ENCODE results near the gene SPRR2A.
"Not testable (repeated sequence)": the region's sequence is repeated elsewhere in the genome, so short reads cannot be mapped to it uniquely, and the experiment has no call there.

Gene SPRR2A

GRCh38 chr1:153032073-153032472, 25.2 kb downstream of the SPRR2A start:
- H3K4me3 ChIP-seq (ENCODE audit: low read depth, low read length) = no peak overlapping the region
- DNase-seq (ENCODE audit: low read depth) = peak; percentile 4
- no peak for TF ChIP-seq CTCF (IDR thresholded peaks at IDR 0.05; ENCODE audit: low read depth, low read length)
- no peak for TF ChIP-seq MYC (IDR thresholded peaks at IDR 0.05; ENCODE audit: low read depth, low read length)

- TF ChIP-seq POLR2A (IDR thresholded peaks at IDR 0.05; ENCODE audit: extremely low read depth, insufficient read length) = no peak
- no peak for TF ChIP-seq MYC (IDR thresholded peaks at IDR 0.05; ENCODE audit: low read depth, low read length)
- no peak for TF ChIP-seq CTCF (IDR thresholded peaks at IDR 0.05; ENCODE audit: low read depth, low read length)
- no peak for TF ChIP-seq MAX (IDR thresholded peaks at IDR 0.05; ENCODE audit: low read depth, low read length)
Observed at GRCh38 chr1:153030895-153031294, 26.4 kb downstream of the SPRR2A start, which contains the start of gene SPRR1B. TSS of gene SPRR1B (plus strand) at chr1:153031203. CDS start at chr1:153032346, 1,143 bp downstream.

GRCh38 chr1:153028766-153029165, 28.5 kb downstream of the SPRR2A start:
- no peak for DNase-seq (ENCODE audit: low read depth)
- TF ChIP-seq CTCF (IDR thresholded peaks at IDR 0.05; ENCODE audit: low read depth, low read length) (no peak), MYC (IDR thresholded peaks at IDR 0.05; ENCODE audit: low read depth, low read length) (no peak), POLR2A (IDR thresholded peaks at IDR 0.05; ENCODE audit: extremely low read depth, insufficient read length) (no peak), MAX (IDR thresholded peaks at IDR 0.05; ENCODE audit: low read depth, low read length) (no peak)
- no peak overlapping the region for H3K4me3 ChIP-seq (ENCODE audit: low read depth, low read length)

More at GRCh38 chr1:153030895-153031294, 26.4 kb downstream of the SPRR2A start, which contains the start of gene SPRR1B:
- no peak within 1 kb of the TSS for H3K4me3 ChIP-seq (ENCODE audit: low read depth, low read length)
- DNase-seq (ENCODE audit: low read depth) = no peak

- no peak for DNase-seq (ENCODE audit: low read depth)
- TF ChIP-seq MYC (IDR thresholded peaks at IDR 0.05; ENCODE audit: low read depth, low read length) (no peak), CTCF (IDR thresholded peaks at IDR 0.05; ENCODE audit: low read depth, low read length) (no peak), MAX (IDR thresholded peaks at IDR 0.05; ENCODE audit: low read depth, low read length) (no peak), POLR2A (IDR thresholded peaks at IDR 0.05; ENCODE audit: extremely low read depth, insufficient read length) (no peak)
- no peak overlapping the region for H3K4me3 ChIP-seq (ENCODE audit: low read depth, low read length)
Observed at GRCh38 chr1:153025797-153026196, 31.5 kb downstream of the SPRR2A start.

- TF ChIP-seq POLR2A (IDR thresholded peaks at IDR 0.05; ENCODE audit: extremely low read depth, insufficient read length) (no peak), MAX (IDR thresholded peaks at IDR 0.05; ENCODE audit: low read depth, low read length) (no peak), MYC (IDR thresholded peaks at IDR 0.05; ENCODE audit: low read depth, low read length) (no peak), CTCF (IDR thresholded peaks at IDR 0.05; ENCODE audit: low read depth, low read length) (no peak)
- no peak overlapping the region for H3K4me3 ChIP-seq (ENCODE audit: low read depth, low read length)
- no peak for DNase-seq (ENCODE audit: low read depth)
Observed at GRCh38 chr1:153024413-153024812, 32.9 kb downstream of the SPRR2A start.

GRCh38 chr1:153023109-153023508, 34.2 kb downstream of the SPRR2A start:
- no peak for DNase-seq (ENCODE audit: low read depth)
- no peak for TF ChIP-seq MYC (IDR thresholded peaks at IDR 0.05; ENCODE audit: low read depth, low read length)
- TF ChIP-seq CTCF (IDR thresholded peaks at IDR 0.05; ENCODE audit: low read depth, low read length) = no peak
- no peak for TF ChIP-seq POLR2A (IDR thresholded peaks at IDR 0.05; ENCODE audit: extremely low read depth, insufficient read length)
- no peak for TF ChIP-seq MAX (IDR thresholded peaks at IDR 0.05; ENCODE audit: low read depth, low read length)
- H3K4me3 ChIP-seq (ENCODE audit: low read depth, low read length) = no peak overlapping the region

- H3K4me3 ChIP-seq (ENCODE audit: low read depth, low read length) = not testable (repeated sequence)
- peak; percentile 20 for DNase-seq (ENCODE audit: low read depth)
Observed at GRCh38 chr1:153022340-153022739, 35.0 kb downstream of the SPRR2A start.

- not testable (repeated sequence) for DNase-seq (ENCODE audit: low read depth); H3K4me3 ChIP-seq (ENCODE audit: low read depth, low read length)
Observed at GRCh38 chr1:153021829-153022228, 35.5 kb downstream of the SPRR2A start.

- not testable (repeated sequence) for DNase-seq (ENCODE audit: low read depth); H3K4me3 ChIP-seq (ENCODE audit: low read depth, low read length)
Observed at GRCh38 chr1:153011235-153011758, 46.0 kb downstream of the SPRR2A start.

Measured in NB4 (cell line).